GM18867 (cell line): ENCODE data around the gene CAMTA1.

Source experiments
- ATAC-seq: cut with Tn5 transposase; IDR thresholded peaks from one replicate; pipeline ENCODE4 v1.9.1; 2021; ENCODE audit warnings: mild to moderate bottlenecking, moderate library complexity; ENCODE audit not compliant: unreplicated experiment

CAMTA1 gene

DNA sequence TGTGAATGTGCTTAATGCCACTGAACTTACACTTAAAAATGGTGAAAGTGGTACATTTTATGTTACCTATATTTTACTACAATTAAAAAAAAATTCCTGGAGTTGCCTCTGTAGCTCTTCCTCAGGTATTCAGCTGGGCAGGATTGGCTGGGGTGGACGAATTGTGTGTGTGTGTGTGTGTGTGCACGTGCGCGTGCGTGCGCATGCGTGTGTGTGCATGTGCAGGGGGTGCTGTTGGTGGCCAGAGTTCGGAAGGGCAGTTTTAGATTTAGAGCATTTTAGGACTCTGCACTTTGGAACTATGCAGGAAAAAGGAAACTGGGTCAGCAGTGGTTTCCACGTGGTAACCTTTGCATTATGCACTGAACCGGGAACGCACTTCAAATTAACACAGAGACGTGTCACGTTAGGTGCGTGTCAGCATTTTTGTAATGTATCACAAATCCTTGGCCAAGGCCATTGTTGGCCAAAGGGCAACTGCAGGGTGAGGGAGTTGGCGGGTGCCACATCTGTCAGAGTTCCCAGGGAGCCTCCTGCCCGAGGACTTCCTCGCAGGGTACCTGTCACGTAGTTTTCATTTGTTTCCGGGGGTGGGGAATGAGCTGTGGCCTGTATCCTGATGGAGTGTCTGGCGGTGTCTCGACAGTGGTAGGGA lies 312.8 kb downstream of the CAMTA1 start:
- no peak for ATAC-seq

DNA sequence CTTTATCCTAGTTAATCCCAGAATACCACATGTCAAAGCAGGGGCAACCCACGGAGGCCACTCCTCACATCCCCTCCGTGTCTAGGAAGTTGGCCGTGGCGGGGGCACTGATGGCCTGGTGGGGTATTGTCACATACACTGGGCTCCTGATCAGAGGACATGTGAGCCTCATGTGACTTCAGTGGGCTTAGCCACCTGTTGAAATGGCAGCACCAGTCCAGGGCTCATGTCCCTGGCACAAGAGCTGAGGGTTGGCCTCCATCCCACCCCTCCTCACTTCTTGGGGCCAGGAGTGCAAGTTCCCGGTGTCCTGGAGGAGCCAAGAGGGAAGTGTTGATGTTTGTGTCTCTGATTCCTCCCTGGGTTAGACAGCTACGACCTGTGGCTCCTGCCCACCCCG lies 313.4 kb downstream of the CAMTA1 start:
- ATAC-seq = no peak

DNA sequence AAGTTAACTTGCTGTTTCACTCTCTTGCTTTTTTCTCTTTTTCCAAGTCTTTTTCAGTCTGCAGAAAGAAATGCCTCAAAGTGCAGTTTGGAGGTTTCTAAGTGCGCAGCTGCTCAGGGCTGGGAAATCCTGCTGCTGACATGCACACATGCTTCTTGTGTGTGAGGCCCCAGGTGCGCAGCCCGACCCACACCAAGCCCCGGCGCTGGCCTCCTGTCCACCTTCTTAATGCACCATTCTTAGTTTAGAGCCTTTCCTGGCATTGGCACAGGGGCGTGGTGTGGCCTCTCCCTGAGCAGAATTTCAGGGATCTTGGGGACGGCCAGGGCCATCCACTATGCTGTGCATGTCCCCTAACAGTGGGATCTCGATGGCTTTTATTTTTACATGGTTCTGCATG lies 315.2 kb downstream of the CAMTA1 start:
- no peak for ATAC-seq

DNA sequence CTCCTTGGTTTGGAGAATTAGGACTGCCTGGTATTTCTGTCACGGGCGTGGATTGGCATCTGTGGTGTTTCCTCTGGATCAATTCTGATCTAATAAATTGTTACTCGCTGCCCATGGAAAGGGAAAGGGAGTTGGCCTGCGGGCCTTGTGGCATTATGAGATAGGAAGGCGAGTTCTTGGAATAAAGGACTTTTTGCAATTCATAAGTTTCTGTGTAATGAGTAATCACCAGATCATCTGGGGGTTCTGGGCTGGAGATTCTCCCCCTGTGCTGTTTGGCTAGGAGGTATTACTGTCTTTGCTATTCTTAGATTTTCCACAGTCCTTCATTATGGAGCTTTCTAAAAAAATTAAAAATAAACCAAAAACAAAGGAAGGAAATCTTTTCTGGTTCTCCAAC lies 315.9 kb downstream of the CAMTA1 start:
- no peak for ATAC-seq

DNA sequence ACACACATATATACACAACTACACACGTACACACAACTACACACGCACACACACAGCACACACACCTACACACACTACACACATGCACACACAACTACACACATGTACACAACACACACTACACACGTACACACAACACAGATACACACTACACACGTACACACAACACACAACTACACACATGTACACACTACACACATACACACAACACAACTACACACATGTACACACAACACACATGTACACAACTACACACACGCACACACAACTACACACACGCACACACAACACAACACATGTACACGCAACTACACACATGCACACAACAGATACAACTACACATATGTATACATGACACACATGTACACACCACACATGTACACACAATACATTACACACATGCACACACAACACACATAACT lies 318.1 kb downstream of the CAMTA1 start:
- ATAC-seq = no peak

DNA sequence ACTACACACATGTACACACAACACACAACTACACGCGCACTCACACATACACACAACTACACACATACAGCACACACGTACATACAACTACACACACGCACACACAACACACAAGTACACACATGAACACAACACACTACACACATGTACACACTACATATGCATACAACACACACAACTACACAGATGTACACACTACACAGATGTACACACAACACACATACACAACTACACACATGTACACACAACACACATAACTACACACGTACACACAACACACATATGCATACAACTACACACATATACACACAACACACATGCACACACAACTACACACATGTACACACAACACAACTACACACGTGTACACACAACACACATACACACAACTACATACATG lies 318.6 kb downstream of the CAMTA1 start:
- no peak for ATAC-seq

DNA sequence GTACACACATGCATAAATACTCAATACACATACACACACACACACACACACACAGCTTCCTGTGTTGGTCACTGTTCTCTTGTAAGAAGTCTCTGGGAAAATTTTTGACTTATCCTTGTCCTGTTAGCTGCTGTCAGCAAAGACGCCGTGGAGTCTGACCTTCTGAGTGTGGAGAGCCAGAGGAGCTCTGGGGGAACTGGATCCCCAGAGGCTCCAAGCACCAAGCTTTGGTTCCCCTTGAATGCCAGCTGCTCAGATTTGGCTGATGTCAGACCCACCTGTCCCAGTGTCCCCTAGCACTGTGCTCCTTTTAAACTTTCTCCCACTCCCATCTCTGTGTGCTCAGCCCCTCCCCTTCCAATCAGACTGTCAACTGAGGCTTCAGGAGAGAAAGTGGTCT lies 319.1 kb downstream of the CAMTA1 start:
- no peak for ATAC-seq

DNA sequence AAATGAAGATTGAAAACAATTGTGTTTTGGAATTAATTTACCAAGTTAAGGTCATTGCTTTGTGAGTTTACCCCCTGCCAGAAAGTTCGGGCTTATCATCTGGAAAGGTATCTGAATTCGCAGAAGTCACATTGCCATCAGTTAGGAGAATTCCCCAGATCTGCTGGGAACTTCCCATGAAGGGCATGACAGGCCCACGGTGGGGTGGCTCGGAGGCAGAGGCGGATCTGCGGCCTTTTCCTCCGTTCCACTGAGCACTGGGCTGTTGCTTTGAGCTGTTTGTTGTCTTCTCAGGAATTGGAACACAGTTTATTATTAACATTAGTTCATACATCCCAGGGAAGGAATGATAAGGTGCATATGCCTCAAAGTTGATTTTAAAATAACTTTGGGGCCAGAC lies 320.0 kb downstream of the CAMTA1 start:
- no peak for ATAC-seq

DNA sequence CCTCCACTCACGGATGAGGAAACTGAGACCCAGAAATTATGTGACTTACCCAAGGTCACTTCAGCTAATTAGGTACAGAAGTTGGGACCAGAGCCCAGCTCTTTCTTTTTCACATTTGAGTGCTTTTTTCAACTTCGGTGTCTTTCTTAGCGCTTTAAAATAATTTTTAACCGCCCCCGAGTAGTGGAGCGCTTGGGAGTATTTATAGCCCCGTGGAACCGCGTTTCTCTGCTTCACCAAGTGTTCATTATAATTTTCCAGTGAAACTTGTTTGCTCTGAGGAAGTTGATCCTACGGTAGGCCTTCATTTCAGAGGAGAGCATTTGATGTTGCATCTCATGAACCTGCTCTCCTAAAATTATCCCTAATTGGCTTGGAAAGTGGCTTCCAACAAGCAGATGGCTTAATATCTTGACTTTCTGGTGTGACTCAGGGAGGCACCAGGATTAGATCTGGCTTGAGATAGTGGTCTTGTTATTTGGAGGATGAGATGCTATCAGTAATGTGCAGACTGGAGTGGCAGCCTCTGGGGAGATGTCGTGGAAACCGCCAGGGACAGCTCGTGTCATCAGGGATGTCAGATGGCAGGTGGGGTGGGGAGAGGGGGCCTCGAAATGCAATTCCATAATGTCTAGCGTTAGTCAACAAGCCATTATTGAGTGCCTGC lies 321.3 kb downstream of the CAMTA1 start:
- no peak for ATAC-seq

DNA sequence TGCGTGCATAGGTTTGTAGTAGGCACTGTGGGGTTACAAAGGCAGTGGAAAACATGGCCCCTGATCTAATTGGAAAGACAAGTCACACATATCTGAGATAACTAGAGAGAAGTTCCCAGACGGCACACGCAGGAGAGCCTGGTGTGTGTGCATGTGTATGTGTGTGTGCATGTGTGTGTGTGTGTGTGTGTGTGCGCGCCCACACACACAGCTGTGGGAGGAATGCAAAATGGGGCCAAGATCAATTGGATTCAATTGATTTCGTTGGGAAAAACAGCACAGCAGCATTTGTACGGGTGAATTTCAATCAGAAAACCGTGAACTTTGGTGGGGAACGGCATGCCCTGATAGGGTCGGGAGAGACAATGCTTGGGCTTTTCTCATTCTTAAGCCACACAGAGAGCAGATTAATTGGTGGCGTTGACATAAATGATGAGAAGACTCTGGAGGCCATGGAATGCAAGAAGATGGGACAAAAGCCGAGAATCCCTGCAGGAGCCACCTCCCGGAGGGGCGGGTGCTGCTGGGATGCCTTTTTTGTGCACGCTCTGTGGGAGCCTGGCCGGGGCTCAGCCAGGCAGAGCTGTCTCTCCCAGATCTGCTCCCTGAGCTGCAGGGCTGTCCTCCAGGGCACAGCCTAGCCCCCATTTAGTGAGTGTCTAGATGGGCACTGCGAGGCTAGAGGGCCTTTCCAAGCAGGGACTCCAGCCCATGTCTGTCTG lies 322.0 kb downstream of the CAMTA1 start:
- no peak for ATAC-seq

DNA sequence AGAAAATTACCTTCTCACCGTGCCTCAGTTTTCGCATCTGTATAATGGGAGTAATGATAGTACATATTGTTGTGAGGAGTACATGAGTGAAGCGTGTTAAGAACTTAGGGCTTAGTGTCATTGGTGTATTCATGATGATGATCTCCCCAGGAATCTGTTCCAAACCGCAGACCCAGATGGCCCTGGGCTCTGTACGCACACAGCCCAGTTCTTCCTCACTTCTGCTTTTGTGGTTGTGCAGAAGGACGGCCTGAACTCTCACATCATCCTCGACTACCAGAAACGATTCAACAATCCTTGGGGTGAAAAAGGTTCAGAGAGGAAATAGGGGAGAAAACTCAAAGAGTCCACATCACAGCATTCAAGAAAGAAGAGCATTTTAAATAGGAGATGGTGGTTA lies 323.0 kb downstream of the CAMTA1 start:
- no peak for ATAC-seq

DNA sequence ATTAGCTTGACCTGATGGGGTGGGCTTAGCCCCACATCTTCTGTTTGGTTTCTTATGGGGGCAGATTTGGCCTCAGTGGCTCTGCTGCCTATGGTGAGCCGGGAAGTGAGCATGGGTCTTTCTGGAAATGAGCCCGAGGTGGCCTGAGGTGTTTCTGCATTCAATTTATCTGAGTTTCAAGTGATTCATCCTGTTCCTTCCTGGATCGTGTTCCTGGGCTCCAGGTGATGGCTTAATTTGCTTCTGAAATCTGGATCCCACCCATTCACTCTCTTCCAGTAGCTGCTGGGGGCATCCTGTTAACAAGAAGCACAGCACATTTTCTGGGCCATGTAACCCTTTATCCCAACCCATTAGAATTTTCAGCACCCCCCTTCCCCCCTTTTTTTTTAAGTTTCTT lies 324.6 kb downstream of the CAMTA1 start:
- no peak for ATAC-seq

DNA sequence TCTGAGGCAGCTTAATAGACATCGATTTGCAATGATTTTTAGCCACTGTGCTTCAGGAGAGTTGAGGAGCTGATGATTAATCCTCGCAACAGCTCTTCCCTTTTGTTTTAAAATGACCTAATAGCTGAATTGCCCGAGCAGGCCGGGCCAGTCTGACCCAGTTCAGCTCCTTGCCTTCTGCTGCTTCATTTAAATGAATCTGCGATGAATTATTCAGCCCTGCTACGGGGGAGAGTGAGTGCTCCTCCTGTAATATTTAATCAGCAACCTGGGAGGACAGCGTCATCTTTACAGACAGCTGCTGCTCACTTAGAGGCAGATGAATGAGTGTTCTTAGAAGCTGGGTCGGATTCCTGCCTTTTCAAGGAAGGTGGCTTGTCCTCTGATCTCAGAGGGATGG lies 325.1 kb downstream of the CAMTA1 start:
- ATAC-seq = no peak

DNA sequence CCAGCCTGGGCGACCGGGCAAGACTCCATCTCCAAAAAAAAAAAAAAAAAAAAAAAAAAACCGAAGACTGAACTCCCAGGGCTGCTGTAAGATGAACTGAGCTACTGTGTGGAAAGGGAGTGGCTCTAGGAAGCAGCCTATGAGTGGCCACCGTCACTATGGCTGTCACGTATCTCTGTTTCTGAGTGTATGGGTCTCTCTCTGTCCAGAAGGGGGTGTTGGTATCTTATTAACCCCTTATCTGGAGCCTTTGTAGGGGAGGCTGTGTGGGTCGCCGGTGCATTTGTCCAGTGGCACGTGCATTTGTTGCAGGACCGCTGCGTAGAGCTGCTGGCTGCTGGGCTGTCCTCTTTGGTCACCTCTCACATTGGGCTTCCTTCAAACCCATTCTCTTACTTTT lies 326.6 kb downstream of the CAMTA1 start:
- ATAC-seq = no peak

DNA sequence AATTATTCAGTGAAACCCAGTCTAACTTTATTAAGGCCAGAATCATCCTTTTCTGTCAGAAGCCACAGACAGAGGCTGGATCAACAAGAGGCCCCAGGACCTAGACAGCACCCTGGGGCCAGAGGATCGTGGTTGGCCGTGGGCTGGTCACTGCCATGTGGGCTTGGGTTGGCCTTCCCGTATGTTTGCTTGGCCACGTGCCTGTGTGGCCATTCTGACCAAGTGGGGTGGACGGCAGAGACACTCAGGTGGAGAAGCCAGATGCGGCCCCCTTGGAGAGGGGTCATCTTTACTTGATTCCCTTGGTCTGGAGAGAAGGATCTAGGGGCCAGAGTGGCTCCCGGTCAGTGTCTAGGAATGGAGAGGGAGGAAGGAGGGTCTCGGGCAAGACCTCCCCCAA lies 327.9 kb downstream of the CAMTA1 start:
- ATAC-seq = no peak

DNA sequence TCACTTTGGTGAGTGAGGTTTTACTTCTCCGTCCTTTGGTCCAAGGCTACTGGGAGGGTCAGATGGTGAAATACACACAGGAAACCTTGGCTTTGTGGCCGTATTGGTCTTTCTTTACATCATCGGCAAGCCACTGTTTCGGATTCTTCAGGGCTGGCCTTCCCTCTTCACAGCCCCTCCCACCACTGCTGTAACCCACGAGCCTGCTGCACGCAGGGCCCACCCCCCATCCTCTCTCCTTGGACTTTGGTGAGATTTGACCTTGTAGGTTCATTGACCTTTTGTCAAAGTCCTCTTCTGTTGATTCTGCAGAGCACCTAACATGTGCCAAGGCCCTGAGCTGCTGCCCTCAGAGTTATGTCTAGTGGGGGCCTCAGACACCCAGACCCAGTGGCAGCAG lies 328.6 kb downstream of the CAMTA1 start:
- no peak for ATAC-seq

DNA sequence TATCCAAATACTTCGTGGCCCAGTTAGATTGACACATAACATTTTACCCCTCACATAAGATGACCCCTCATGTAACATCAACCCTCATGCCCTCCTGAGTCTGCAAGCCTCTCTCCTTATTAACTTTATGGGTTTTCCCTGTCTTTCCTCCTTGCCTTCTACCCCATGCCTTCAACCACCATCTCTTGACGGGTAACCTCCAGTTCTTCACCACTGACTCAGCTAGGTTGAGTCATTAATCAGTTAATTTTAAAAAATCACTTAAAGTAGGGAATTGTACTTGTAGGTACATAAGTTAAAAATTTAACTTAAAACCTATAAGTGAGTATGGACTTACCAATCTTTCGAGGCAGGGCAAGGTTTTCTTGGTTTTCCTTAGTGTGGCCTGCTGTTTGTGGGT lies 330.7 kb downstream of the CAMTA1 start:
- no peak for ATAC-seq

DNA sequence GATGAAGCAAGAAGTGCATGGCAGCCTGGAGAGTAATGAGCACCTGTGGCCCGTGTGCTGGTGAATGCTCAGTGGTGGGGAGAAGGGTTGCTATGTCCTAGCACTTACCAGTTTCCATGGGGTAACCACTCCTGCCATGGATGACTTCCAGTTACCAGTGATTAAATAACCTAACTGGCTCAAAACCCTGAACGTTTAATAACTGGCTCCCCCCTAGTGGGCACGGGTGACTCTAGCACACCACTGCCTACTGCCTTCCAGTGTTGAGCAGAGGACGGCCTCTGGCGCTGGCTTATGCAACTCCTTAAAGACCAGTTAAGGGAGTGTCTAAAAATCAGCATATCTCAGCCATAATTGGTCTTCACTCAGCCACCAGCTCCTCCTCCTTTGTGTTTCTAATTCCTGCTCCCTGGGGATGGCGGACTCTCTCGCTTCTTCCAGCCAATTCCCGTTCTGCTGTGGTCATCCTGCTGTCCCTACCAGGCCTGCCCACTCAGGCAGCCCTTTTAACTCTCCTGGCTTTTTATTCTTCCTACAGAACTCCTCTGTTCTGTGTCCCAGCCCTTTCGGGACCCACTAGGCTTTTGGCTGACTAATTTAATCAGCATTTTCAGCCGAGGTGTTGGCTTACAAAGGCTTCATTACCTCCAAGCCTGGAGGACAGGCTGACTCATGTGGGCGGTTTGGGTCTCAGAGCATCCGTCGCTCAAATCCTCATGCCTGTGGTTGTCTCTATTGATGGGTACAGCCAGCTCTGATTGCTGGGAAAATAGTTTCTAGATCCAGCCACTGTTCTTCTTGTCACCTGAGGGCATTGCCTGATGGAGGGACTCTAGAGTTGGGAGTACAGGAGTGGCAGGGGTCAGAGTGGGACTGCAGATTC lies 332.4 kb downstream of the CAMTA1 start:
- no peak for ATAC-seq

DNA sequence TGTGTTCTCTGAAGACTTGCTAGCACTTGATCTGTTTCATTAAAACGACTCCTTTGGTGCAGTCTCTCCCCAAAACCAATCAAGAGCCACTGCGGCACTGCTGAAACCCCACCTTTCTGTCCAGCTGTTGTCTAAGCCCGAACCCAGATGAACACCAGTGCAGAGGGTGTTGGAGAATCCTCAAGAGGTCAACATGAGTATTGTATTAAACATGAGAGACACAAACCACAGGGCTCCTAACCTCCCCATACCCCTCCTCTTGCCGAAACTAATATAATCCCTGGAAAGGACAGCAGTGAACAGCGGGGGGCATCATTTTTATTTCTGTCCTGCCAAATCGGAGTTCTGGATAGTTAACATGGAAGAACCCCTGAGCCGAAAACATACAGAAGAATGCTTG lies 333.9 kb downstream of the CAMTA1 start:
- ATAC-seq = no peak

DNA sequence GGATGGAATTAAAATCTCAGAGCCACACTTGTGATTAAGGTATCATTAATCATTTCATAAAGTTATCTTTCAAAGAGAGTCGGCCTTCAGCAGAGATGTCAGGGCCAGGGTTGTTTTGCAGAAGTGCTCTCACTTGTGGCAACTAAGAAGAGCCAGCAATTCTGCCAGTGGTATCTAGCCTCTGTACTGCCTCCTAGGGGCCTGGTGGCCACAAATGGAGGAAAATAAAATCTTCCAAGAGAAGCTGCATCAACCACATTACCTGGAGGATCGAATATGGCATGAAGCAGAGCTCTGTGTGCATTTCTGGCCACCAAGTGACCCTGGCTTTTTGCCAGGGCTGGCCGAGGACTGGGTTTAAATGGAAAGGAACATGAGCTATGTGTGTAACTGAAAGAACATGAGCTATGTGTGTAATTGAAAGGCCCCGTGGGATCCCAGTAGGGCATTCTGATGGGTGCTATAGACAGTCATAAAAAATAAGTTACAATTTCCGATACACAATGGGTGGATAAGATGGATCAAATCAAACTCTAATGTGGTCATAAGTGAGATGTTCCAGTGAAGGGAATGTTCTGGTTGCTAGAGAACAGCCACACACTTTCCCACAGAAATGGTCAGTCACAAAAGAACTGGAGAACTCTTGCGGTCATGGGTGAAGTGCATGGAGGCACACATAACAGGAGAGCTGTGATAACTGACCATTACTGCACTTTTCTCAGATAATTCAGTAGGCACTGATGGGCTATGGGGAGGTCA lies 335.8 kb downstream of the CAMTA1 start:
- no peak for ATAC-seq

DNA sequence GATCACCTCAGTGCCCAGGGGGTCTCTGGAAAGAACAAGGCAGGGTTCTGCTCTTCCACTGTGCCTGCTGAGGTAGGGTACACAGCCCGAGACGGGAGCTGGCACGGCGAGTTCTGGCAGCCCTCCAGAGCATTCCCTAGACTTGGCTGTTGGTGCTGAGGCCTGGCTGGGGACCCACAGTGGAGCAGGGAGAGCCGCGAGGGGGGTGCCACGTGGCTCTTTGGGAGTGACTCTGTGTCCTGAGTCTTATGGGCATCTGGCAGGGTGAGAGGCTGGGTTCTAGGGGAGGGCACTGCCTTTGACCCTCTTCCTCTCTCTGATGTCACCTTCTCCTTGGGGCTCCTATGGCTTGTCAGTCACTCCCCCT lies 336.4 kb downstream of the CAMTA1 start:
- ATAC-seq = no peak
